HG03457 (cell line): ENCODE data around the gene LNPEP.
A peak's percentile ranks its signal among the peaks of the same experiment; 100 is the strongest.

Experiments
- ATAC-seq: cut with Tn5 transposase; IDR thresholded peaks from one replicate; pipeline ENCODE4 v1.9.1; 2021; ENCODE audit warnings: moderate number of reproducible peaks; ENCODE audit not compliant: unreplicated experiment

LNPEP gene

DNA sequence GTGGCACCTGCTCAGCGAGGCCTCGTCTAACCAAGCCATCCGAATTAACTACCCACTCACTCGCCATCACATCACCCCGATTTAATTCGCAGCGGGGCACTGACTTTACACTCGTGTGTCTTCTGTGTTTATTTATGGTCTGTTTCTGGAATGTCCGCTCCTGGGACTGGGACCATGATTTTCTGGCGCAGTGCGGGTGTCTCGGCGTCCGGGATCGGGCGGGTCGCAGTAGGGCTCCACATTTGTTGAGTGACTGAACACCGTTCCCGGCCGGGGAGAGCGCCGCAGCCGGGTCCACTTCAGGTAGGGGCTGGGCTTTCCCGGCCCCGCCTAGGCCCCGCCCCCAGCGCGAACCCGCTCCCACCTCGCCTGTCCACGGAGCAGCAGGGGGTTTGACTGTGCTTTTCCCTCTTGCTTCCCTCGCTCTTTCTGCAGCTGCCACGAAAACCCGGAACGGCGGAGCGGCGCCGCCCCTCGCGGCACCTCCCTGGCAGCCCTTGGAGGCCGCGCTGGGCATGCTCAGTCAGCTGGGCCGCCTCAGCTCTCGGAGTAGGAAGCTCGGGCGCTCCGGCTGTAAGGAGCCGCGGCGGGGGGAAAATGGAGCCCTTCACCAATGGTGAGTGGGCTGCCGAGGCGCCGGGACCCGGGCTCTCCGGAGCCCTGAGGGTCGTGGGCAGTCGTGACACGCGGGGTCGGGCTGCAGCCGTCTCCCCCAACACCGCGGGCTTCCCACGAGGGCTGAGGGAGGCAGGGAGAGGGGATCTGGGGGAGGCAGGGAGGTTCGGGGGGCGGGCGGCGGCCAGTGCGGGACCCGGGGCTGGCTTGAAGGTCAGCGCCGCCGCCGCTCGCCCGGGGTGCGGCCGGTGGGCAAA is at the start of gene LNPEP:
Gene LNPEP (plus strand): TSS at position 522 of the 872 bp plus-strand sequence. CDS start 76 bp downstream, at position 598.
- ATAC-seq = peak; percentile 46

DNA sequence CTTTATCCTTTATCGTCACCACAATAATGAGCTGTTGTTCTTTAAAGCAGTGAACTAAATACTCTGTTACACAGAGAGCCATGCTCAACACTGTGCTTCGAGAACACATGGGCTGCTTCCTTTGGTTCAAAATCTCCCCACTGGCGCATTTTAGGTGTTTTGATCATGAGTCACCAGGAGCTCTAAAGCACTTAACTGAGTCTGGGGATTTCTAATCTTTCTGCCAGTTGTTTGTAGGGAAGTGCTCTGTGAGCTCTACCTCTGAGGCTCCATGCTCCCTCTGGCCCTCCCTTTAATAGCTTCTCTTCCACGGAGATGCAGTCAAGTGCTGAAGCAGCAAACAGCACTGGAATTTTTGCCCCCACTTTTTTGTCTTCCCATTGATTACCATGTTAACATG is 42.5 kb upstream of the LNPEP start:
- ATAC-seq = no peak

DNA sequence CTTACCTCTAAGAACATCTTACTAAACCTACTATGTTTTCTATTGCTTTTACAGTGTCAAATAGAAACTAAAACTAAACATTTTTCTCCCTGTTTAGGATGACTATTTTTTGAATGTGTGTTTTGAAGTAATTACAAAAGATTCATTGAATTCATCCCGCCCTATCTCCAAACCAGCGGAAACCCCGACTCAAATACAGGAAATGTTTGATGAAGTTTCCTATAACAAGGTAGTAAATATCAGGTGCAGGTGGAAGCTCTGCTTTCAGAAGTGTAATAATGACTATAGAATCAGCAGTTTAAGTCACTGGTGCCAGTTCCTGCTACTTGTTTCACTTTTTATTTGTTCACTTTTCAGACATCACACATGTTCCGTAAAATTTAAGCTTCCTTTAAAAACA is 39.6 kb upstream of the LNPEP start:
- ATAC-seq = peak; percentile 55

DNA sequence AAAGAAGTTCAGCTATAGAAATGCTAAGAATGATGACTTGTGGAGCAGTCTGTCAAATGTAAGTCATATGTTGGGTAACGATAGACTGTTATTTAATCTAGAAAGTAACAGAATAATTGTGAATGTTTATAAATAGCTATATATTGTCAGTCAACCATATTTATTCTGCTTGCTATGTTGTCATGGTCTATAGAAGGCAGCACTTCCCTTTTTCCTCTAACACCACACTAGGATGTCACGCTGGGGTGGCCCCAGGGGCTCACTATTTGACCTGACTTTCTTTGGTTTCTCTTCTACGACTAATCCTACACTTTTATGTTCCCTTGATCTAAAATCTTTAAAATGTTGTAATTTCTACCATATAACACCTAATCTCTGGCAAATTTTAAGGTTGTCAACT is 39.1 kb upstream of the LNPEP start:
- peak; percentile 90 for ATAC-seq

DNA sequence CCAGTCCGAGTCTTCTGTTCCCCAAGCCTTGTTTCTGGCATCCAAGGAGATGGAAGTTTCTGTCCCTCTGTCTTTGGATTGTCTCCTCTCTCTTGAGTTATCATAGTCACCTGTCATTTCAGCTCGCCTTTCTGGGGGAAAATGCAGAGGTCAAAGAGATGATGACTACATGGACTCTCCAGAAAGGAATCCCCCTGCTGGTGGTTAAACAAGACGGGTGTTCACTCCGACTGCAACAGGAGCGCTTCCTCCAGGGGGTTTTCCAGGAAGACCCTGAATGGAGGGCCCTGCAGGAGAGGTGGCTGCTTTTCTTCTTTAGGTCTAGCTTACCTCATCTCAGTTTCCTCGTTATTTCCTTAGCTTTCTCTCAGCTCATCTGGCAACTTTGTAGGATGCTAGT is 34.5 kb upstream of the LNPEP start:
- ATAC-seq = no peak

DNA sequence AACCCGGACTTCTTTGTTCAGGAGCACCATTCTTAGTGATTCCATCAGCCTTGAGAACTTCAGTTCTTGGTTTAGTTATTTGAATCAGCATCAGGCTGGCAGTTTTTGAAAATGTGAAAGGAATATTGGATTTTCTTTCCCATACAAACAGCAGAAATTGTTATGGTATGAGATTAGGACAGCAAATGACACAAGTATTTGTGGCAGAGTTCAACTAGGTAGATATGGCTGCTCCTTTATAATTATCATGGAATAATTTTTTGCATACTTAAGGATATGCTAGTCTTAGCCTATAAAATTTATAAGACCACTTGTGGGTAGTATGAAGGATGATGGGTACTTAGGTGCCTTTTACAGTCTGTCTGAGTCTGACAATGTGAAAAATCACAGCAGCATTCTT is 34.0 kb upstream of the LNPEP start:
- ATAC-seq = no peak

DNA sequence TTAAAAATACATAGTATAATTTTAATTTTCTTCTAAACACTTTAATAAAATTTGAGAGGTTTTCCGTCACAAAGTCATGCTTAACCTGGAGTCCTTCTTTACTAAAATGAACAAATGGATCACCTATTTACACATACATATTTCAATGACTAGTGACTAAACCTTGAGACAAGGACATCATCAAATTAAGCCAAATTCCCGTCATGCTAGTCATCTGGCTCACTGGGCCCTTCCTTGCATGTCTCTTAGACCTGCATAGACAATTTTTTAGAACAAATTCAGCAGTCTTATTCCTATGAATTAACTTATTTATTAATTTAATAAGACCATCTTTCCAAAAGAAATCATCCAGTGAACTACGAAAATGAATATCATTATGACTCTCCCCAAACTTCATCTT is 33.0 kb upstream of the LNPEP start:
- no peak for ATAC-seq

DNA sequence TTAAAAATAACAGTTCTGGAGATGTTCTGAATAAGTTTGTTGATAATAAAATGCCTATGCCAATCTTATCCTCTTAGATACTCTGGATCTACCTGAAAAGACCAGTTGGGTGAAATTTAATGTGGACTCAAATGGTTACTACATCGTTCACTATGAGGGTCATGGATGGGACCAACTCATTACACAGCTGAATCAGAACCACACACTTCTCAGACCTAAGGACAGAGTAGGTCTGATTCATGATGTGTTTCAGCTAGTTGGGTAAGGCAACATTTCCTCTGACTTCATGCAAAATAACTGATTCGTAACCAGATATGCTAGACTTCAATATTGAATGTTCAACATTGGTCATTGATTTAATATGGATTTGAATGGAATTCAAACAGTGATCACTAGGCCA is 32.6 kb upstream of the LNPEP start:
- ATAC-seq = no peak

DNA sequence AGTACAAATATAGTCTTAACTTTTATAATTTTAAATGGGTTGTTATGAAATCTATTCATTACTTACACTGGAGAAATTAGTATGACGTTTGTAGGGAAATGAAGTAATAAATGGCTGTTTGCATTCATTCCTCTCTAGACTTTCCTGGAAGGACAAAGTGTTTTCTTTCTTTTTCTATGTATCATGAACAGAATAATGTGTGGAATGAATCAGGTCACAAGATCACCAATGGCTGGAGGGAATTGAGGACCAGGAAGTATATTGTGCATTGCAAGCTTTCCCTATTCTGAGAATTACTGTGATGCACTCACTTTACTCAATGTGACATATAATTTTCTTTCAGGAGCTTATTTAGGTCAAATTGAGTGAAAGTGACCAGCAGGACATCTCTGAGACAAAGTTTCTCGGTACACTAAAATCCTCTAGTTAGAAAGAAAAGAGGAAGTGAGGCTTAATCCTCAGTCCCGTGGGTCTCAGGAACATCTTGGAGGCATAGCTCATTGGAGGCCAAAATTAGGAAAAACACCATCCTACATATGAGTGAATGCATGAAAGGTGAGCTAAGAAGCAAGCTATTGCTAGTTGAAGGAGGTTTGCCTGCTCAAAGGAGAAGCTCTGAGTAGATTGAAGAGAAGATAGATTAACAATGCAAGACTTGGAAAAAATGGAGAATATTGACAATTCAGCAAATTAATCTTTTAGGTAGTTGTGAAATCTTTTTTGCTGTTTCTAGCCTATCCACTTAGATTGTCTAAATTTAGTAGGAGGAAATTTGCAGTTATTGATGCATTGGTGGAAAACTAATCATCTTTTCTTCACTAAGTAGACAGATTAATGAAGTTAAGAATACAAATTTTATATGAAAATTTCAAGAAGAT is 31.6 kb upstream of the LNPEP start:
- no peak for ATAC-seq

DNA sequence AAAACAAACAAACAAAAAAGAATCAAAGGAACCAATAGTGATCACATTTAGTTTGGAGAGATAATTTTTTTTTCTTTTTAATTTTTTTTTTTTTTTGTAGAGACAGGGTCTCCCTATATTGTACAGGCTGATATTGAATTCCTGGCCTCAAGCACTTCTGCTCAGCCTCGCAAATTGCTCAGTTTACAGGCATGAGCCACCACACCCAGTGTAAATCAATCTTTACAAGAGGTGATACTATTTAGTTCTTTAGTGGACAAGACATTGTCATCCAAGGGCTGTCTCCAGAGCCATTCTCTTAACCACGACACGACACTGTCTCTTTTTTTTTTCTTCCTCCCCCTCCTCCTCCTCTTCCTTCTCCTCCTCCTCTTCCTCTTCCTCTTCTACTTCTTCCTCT is 30.0 kb upstream of the LNPEP start:
- ATAC-seq = no peak

DNA sequence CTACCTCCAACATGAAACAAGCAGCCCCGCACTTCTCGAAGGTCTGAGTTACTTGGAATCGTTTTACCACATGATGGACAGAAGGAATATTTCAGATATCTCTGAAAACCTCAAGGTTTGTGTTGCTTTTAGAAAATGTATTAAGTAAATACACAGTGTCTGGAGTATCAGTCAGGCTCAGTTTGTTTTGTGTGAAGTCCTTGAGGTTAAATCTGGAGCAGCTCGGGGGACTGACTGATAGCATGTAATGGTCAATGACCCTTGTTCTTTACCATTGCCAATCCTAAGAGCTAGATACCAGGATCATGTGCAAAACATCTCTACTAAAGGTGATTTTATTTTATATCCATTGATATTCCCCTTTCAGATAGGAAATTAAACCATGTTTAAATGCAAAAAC is 26.9 kb upstream of the LNPEP start:
- ATAC-seq = no peak

DNA sequence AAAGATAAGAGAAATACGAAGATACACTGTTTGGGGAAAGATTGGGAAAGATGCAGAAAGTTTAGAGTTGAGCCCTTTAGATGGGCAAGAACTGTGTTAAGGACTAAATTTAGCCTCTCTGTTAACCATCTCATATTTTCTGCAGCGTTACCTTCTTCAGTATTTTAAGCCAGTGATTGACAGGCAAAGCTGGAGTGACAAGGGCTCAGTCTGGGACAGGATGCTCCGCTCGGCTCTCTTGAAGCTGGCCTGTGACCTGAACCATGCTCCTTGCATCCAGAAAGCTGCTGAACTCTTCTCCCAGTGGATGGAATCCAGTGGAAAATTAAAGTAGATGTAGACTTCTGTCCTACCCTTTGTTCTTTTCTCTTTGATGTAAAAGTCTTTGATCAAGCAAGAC is 26.4 kb upstream of the LNPEP start:
- no peak for ATAC-seq

DNA sequence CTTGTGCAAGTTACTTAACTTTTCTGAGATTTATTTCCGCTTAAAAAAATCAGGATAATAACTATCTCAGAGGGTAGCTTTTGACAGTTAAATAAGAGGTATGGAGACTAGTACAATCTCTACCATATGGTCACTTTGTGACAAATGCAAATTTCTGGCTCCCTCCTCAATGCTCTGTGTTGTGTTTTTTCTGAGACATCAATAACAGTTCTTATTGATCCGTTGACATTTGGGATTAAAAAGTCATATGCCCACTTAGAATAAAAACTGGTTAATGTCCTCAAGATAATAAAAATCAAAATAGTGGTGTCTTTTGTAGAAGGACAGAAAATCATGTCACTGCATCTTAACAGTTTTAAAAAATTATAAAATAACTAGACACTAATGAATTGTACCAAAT is 24.7 kb upstream of the LNPEP start:
- no peak for ATAC-seq

DNA sequence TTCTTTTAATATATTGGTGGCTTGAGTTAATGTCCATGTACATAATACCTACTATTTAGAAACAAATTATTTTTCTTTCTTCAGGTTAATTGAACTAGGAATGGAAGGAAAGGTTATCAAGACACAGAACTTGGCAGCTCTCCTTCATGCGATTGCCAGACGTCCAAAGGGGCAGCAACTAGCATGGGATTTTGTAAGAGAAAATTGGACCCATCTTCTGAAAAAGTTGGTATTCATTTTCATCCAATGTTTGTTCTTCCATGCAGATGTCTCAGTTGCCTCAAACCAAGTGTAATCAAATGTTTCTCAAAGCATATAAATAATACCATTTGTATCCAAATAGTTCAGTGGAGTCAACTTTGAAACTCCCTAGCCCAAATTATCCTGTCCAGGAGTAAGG is 22.6 kb upstream of the LNPEP start:
- ATAC-seq = no peak

DNA sequence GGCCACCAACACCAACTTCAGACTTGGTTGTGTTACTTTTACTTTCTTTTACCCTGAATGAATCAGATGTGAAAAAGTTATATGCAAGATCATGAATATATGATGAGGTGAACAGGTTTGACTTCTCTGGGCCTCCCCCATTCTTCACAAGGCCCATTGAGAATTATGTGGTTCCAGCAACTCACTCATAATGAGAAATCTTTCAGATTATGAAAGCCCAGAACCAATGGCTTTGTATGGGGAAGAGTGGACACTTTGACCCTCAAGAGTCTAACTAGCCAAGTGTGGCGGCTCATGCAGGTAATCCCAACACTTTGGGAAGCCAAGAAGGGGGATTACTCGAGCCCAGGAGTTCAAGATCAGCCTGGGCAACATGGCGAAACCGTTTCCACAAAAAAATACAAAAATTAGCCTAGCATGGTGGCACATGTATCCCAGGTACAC is 16.1 kb upstream of the LNPEP start:
- peak; percentile 55 for ATAC-seq

DNA sequence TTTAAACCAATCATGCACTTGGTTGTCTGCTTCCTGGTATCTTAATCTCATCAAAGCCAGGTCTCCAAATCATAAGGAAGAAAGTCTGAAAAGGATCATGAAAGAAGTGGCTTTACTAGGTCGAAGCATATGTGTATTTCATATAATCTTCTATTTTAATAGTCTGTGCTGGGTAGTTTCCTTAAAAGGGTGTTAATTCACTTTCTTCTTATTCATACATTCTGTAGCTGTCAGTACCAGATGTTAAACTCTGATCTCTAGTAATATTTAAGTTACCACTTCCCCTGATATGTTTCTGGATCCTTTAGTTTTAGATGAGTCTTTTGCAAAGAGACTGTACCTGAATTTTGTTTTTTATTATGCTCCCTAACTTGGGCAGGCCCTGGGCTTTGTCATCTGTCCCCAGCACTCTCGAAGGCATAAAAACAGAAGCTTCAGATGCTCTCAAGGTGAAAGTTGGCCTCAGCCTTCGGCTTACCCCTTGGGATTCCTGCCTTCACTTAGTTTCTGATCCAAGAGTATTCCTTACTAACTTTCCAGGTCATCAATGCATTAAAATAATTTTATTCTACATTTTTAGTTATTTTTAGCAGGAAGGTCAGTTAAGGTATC is 15.0 kb upstream of the LNPEP start:
- no peak for ATAC-seq

DNA sequence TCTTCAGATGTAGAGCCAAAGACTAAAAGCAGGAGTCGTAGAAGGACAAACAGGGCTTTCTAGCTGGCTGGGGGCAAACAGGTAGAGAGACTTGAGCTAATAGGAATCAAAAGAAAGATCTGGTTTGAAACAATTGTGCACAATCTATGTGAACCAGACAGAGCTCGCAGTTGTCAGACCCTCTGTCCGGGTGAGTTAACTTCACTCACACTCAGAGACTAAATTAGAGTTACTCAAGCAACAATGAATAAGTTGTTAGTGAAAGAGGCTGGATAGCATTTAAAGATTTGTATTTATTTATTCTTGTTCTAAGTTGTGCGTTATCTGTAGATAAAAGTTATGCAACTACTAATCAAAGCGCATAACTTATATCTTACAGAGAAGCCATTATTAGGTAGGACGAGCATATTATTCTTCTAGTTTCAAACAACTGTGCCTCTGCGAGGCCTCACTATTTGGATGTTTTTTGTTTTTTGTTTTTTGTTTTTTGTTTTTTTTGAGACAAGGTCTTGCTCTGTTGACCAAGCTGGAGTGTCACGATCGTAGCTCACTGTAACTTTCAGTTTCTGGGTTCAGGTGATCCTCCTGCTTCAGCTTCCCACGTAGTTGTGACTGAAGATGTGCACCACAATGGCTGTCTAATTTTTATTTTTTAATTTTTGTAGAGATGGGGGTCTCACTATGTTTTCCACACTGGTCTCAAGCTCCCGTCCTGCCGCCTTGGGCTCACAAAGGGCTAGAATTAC is 13.2 kb upstream of the LNPEP start:
- ATAC-seq = no peak

DNA sequence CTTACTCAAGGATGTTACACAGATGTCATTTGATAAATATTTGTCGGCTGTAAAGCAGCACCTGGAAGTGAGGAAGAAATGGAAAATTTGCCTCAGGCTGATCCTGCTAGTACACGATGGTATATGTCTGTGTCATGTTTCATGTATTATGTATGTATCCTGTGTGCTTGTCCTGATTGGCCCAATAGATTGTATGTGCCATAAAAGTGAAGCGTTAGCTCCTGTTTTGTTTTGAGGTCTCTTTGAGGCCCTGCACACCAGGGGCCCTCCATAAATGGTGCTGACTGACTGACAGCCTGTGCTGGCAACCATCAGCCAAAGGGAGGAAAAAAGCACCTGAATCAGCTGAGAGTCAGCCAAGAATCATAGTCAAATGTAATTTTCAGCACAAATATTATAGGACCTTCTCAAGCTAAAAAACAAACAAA is 11.8 kb upstream of the LNPEP start:
- ATAC-seq = no peak

DNA sequence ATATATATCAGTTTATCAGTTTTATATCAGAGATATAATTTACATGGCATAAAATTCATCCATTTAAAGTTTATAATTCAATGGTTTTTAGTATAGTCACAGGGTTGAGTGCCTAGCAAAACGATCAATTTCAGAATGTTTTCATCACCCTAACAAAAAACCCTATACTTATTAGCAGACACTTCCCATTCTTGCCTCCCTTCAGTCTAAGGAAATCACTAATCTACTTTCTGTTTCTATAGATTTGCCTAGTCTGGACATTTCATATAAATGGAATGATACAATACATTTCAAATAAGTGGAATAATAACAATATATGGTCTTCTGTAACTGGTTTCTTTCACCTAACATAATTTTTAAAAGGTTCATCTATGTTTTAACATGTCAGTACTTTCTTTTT is 9.6 kb upstream of the LNPEP start:
- ATAC-seq = no peak

DNA sequence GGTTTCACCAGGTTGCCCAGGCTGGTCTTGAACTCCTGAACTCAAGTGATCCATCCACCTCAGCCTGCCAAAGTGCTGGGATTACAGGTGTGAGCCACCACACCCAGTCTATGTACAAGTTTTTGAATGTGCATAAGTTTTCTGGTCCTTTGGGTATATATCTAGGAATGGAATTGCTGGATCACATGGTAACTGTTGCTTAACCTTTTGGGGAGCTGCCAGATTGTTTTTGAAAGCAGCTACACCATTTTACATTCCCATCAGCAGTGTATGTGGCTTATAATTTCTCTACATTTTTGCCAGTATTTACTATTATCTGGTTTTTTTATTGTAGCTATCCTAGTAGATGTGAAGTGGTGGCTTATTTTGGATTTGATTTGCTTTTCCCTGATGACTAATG is 8.9 kb upstream of the LNPEP start:
- ATAC-seq = no peak
